Measurements from ENCODE around the gene FUT7. TPM values are rescaled to one million over a fixed set of nuclear protein-coding genes. Genes with fewer than 3 reads are reported as not detected.

FUT7 gene
- total RNA-seq, 4 donors from 2014 or later: not detected

- Histone ChIP-seq H3K36me3 (no peaks in the 10 kb centered on the region), H3K9me3 (no peaks in the 10 kb centered on the region), H3K4me1 (peaks cover 0 to 18% of the 10 kb centered on the region in 2 donors), H3K4me3 (no peak overlapping the region), H3K27me3 (no peaks in the 10 kb centered on the region), H3K27ac (no peak overlapping the region)
- no peak for DNase-seq
- intact Hi-C loops (cut with DNase I; ENCODE audit: low total_unique reads): no loop called here
- no peak for TF ChIP-seq POLR2A (IDR thresholded peaks at IDR 0.05)
Measured at GRCh38 chr9:137025517-137025966, 6.3 kb downstream of the FUT7 start.

GRCh38 chr9:137023583-137023991 lies 8.3 kb downstream of the FUT7 start:
- DNase-seq: no peak
- Histone ChIP-seq H3K4me1 (peaks cover 0 to 9% of the 10 kb centered on the region in 2 donors), H3K36me3 (no peaks in the 10 kb centered on the region), H3K27ac (no peak overlapping the region), H3K4me3 (no peak overlapping the region), H3K9me3 (no peaks in the 10 kb centered on the region), H3K27me3 (no peaks in the 10 kb centered on the region)
- intact Hi-C loops (cut with DNase I; ENCODE audit: low total_unique reads): no loop called here
- TF ChIP-seq CTCF (IDR thresholded peaks at IDR 0.05) (no peak), POLR2A (IDR thresholded peaks at IDR 0.05) (no peak)

GRCh38 chr9:137023157-137023556 lies 8.7 kb downstream of the FUT7 start:
- H3K36me3 ChIP-seq: no peaks in the 10 kb centered on the region
- H3K4me3 ChIP-seq: no peak overlapping the region
- H3K4me1 ChIP-seq: peaks cover 0 to 5% of the 10 kb centered on the region in 2 donors
- no peak overlapping the region for H3K27ac ChIP-seq
- no peaks in the 10 kb centered on the region for H3K9me3 ChIP-seq
- H3K27me3 ChIP-seq: no peaks in the 10 kb centered on the region
- intact Hi-C loops (cut with DNase I; ENCODE audit: low total_unique reads): no loop called here
- no peak for DNase-seq
- TF ChIP-seq CTCF (IDR thresholded peaks at IDR 0.05) (no peak), POLR2A (IDR thresholded peaks at IDR 0.05) (no peak)

GRCh38 chr9:137022662-137023008 lies 9.3 kb downstream of the FUT7 start:
- H3K4me3 ChIP-seq: no peak overlapping the region
- no peak for TF ChIP-seq POLR2A (IDR thresholded peaks at IDR 0.05)
- no peak for TF ChIP-seq CTCF (IDR thresholded peaks at IDR 0.05)
- H3K4me1 ChIP-seq: peaks cover 0 to 5% of the 10 kb centered on the region in 2 donors
- H3K27me3 ChIP-seq: no peaks in the 10 kb centered on the region
- no peak overlapping the region for H3K27ac ChIP-seq
- DNase-seq: no peak
- H3K9me3 ChIP-seq: no peaks in the 10 kb centered on the region
- intact Hi-C loops (cut with DNase I; ENCODE audit: low total_unique reads): no loop called here
- no peaks in the 10 kb centered on the region for H3K36me3 ChIP-seq

GRCh38 chr9:137021979-137022661 lies 9.8 kb downstream of the FUT7 start:
- DNase-seq: no peak
- no peak for TF ChIP-seq POLR2A (IDR thresholded peaks at IDR 0.05)
- Histone ChIP-seq H3K9me3 (no peaks in the 10 kb centered on the region), H3K36me3 (no peaks in the 10 kb centered on the region), H3K4me3 (no peak overlapping the region), H3K27me3 (no peaks in the 10 kb centered on the region), H3K27ac (no peak overlapping the region), H3K4me1 (peaks cover 0 to under 1% of the 10 kb centered on the region in 2 donors)
- intact Hi-C loops (cut with DNase I; ENCODE audit: low total_unique reads): no loop called here

- H3K9me3 ChIP-seq: no peaks in the 10 kb centered on the region
- DNase-seq: no peak
- H3K4me3 ChIP-seq: no peak overlapping the region
- no peak for TF ChIP-seq POLR2A (IDR thresholded peaks at IDR 0.05)
- no peak for TF ChIP-seq CTCF (IDR thresholded peaks at IDR 0.05)
- intact Hi-C loops (cut with DNase I; ENCODE audit: low total_unique reads): no loop called here
- no peaks in the 10 kb centered on the region for H3K36me3 ChIP-seq
- no peaks in the 10 kb centered on the region for H3K27me3 ChIP-seq
- H3K4me1 ChIP-seq: no peaks in the 10 kb centered on the region
- no peak overlapping the region for H3K27ac ChIP-seq
Measured at GRCh38 chr9:137021568-137021978, 10.3 kb downstream of the FUT7 start.
